ENCODE data around the gene TBL1Y. TPM values are rescaled to one million over a fixed set of nuclear protein-coding genes. Genes with fewer than 3 reads are reported as not detected.

The TBL1Y gene
- total and polyA plus RNA-seq, 2 of the 13 experiments (the other 11 are each of a cell fraction or from before 2014, with no cell fraction given) = 0.37 to 1.4 TPM

DNA sequence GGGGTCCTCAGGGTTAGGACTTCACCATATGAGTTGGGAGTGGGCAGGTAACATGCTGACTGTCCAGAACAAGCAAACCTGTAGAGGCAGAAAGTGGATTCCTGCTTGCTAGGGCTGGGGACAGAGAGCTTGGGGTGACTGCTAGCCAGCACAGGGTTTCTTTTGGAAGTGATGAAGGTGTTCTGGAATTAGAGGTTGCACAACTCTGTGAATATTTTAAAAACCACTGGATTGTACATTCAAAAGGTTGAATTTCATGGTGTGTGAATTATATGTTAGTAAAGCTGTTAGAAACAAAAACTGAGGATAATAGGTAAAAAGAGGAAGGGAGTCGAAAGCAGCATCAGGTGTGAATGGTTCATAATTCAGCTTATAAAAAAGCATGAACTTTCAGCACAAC lies 57.7 kb downstream of the TBL1Y start:
- intact Hi-C loops (cut with micrococcal nuclease; ENCODE audit: unreplicated experiment) (loop anchor here (5.0 to 10.0 kb wide), 2 partner anchors 74 to 307 kb away; no protein-coding TSS in a partner anchor), in situ Hi-C loops (cut with HindIII; ENCODE audit: extremely low pct_ligation_motif_present, low pct_unique_long_range_greater_than_20kb) (loop anchor here (5.0 kb wide), 1 partner anchor 119 kb away; no protein-coding TSS in a partner anchor)
- no peaks in the 10 kb centered on the region for H3K36me3 ChIP-seq (replicated peaks in 1 of 2; ENCODE audit: control insufficient read depth in 1 of 2, insufficient read depth in 2 of 2, low read length in 2 of 2)
- no peaks in the 10 kb centered on the region for H3K4me1 ChIP-seq (ENCODE audit: insufficient read depth, low read length)
- H3K4me3 ChIP-seq (replicated peaks in 1 of 3; ENCODE audit: insufficient read depth in 1 of 3, low read depth in 2 of 3, low read length in 3 of 3) = no peak overlapping the region
- no peak overlapping the region for H3K27ac ChIP-seq (ENCODE audit: extremely low read length, insufficient read depth, low read length)
- no peak for FAIRE-seq
- no peak overlapping the region for H3K4me2 ChIP-seq (ENCODE audit: low read depth, low read length)
- ChIA-PET POLR2A (no interaction called here), CTCF (ENCODE audit: low intra/inter-chr PET ratio, low total read pairs) (no interaction called here)
- 69% methylated on average over 1 of the region's 1 CpG for WGBS (ENCODE audit: low lambda C conversion rate)
- H3K9me3 ChIP-seq (ENCODE audit: low read length) = no peaks in the 10 kb centered on the region
- H3K9ac ChIP-seq (ENCODE audit: insufficient read depth, low read depth, low read length) = no peak overlapping the region
- H3K27me3 ChIP-seq (ENCODE audit: control insufficient read depth in 1 of 2, insufficient read depth in 2 of 2, low read length in 2 of 2) = no peaks in the 10 kb centered on the region
- no peak for ATAC-seq
- H2AFZ ChIP-seq (ENCODE audit: low read length) = no peak overlapping the region
- H3K79me2 ChIP-seq (ENCODE audit: insufficient read depth, low read length) = no peaks in the 10 kb centered on the region
- no TSS peak for BruUV-seq (replicated peaks)
- no peak for DNase-seq (ENCODE audit: low spot score)
- H4K20me1 ChIP-seq (ENCODE audit: insufficient read depth, low read length) = no peaks in the 10 kb centered on the region
- no peak for TF ChIP-seq HDAC1 (CRISPR knock-in tag; IDR thresholded peaks at IDR 0.05)
- TF ChIP-seq ZNF766 (CRISPR knock-in tag; IDR thresholded peaks at IDR 0.05; ENCODE audit: borderline replicate concordance) = no peak
- no peak for TF ChIP-seq CBX2 (IDR thresholded peaks at IDR 0.05; ENCODE audit: low read depth, low read length)
- TF ChIP-seq CBX2 (CRISPR knock-in tag; IDR thresholded peaks at IDR 0.05; ENCODE audit: low read depth) = no peak
- TF ChIP-seq ZNF761 (CRISPR knock-in tag; conservative IDR thresholded peaks at IDR 0.05) = no peak
- TF ChIP-seq ZBTB39 (CRISPR knock-in tag; IDR thresholded peaks at IDR 0.05) = no peak
- TF ChIP-seq SOX5 (CRISPR knock-in tag; IDR thresholded peaks at IDR 0.05; ENCODE audit: borderline replicate concordance) = no peak
- TF ChIP-seq, protein P1, sequence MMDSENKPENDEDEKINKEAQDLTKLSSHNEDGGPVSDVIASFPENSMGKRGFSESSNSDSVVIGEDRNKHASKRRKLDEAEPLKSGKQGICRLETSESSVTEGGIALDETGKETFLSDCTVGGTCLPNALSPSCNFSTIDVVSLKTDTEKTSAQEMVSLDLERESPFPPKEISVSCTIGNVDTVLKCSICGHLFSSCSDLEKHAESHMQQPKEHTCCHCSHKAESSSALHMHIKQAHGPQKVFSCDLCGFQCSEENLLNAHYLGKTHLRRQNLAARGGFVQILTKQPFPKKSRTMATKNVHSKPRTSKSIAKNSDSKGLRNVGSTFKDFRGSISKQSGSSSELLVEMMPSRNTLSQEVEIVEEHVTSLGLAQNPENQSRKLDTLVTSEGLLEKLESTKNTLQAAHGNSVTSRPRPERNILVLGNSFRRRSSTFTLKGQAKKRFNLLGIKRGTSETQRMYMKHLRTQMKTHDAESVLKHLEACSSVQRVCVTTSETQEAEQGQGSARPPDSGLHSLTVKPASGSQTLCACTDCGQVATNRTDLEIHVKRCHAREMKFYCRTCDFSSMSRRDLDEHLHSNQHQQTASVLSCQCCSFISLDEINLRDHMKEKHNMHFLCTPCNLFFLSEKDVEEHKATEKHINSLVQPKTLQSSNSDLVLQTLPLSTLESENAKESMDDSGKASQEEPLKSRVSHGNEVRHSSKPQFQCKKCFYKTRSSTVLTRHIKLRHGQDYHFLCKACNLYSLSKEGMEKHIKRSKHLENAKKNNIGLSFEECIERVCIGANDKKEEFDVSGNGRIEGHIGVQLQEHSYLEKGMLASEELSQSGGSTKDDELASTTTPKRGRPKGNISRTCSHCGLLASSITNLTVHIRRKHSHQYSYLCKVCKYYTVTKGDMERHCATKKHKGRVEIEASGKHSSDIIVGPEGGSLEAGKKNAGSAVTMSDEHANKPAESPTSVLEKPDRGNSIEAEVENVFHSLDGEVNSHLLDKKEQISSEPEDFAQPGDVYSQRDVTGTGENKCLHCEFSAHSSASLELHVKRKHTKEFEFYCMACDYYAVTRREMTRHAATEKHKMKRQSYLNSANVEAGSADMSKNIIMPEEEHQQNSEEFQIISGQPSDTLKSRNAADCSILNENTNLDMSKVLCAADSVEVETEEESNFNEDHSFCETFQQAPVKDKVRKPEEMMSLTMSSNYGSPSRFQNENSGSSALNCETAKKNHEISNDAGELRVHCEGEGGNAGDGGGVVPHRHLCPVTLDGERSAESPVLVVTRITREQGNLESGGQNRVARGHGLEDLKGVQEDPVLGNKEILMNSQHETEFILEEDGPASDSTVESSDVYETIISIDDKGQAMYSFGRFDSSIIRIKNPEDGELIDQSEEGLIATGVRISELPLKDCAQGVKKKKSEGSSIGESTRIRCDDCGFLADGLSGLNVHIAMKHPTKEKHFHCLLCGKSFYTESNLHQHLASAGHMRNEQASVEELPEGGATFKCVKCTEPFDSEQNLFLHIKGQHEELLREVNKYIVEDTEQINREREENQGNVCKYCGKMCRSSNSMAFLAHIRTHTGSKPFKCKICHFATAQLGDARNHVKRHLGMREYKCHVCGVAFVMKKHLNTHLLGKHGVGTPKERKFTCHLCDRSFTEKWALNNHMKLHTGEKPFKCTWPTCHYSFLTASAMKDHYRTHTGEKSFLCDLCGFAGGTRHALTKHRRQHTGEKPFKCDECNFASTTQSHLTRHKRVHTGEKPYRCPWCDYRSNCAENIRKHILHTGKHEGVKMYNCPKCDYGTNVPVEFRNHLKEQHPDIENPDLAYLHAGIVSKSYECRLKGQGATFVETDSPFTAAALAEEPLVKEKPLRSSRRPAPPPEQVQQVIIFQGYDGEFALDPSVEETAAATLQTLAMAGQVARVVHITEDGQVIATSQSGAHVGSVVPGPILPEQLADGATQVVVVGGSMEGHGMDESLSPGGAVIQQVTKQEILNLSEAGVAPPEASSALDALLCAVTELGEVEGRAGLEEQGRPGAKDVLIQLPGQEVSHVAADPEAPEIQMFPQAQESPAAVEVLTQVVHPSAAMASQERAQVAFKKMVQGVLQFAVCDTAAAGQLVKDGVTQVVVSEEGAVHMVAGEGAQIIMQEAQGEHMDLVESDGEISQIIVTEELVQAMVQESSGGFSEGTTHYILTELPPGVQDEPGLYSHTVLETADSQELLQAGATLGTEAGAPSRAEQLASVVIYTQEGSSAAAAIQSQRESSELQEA (CRISPR knock-in tag; IDR thresholded peaks at IDR 0.05; ENCODE audit: not compliant biosample characterization) = no peak
- TF ChIP-seq, protein P2, sequence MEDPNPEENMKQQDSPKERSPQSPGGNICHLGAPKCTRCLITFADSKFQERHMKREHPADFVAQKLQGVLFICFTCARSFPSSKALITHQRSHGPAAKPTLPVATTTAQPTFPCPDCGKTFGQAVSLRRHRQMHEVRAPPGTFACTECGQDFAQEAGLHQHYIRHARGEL (CRISPR knock-in tag; IDR thresholded peaks at IDR 0.05) = no peak
- no peak for TF ChIP-seq ZNF639 (CRISPR knock-in tag; conservative IDR thresholded peaks at IDR 0.05)

Measured in HepG2 (cell line).